Stimulated activated CD4-positive, alpha-beta T cell treated with anti-CD3 and anti-CD28 coated beads, Interleukin-15, amount 100 ng/mL, for 24 hours (primary cell): ENCODE results near the gene IL18.
"Not testable (repeated sequence)": the region's sequence is repeated elsewhere in the genome, so short reads cannot be mapped to it uniquely, and the experiment has no call there.

Experiments used
- DNase-seq: peaks from one replicate; pipeline ENCODE4 v3.0.0-alpha.2; 2020

The IL18 gene

DNA sequence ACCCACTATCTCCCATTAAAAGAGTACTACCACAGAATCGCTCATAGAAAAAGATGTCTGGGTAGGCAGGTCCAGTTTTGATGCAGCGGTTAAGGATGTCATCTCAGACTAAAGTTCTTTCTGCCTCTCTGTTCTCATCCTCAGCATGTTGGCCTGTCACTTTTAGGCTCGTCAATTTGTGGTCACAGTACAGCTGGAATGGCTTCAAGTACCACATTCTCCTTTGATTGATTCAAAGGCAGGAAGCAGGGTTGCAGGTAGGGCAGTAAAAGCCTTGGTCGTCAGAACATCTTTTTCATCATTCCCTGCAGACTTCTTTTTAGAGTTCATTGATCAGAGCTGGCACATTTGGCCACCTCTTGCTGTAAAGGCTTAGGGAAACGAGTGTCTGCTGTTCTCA lies 48.5 kb downstream of the IL18 start:
- no peak for DNase-seq

DNA sequence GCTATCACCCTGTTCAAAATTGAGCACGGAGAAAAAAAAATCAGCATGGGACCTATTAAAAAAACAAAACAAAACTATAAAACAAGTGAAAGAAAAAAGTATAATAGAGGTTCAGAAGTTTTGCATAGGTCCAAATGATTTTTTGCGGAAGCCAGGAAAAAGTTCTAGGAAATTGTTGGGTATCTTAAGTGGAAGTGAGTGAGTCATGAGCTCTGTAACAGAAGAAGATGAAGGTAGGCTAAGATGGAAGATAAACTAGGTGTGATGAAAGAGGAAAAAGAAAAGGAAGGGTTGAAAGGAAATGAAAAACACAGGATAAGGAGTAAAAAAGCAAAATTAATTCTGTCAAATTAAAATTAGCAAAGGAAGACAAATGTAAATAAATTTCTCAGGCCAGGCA lies 49.4 kb downstream of the IL18 start:
- DNase-seq, result no peak

DNA sequence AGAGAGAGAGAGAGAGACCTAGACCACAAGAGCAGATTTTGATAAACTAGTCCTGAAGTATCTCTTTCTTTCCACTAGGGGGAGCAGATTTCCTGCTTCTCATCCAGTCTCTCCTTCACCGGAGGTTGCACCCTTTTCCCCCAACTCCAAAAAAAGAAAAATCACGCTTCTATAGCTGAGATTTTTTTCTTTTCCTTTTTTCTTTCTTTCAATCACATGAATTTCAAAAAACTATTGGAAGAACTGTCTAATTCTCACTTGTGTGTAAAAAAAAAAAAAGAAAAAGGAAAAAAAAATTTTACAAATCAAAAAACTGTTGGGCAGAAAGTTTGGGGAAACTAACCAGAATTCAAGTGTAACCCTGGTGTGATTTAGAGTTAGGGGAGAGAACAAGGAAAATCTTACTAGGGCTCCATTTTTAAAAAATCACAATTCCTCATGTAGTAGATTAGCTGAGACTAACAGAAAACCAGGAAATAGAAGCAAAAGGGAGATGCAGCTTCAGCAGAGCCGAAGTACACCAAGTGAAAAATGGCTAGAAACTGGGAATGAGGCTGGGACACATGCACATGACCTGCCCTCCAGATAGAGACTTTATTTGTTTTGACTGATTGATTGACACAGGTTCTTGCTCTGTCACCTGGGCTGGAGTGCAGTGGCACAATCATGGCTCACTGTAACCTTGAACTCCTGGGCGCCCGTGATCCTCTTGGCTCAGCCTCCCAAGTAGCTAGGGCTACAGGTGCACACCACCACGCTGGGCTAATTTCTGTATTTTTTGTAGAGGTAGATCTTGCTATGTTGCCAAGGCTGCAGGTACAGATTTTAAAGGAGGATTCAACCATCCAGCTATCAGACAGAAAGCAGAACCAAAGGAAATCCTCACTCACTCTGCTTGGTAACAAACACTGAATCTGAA lies 50.1 kb downstream of the IL18 start:
- DNase-seq, result no peak

DNA sequence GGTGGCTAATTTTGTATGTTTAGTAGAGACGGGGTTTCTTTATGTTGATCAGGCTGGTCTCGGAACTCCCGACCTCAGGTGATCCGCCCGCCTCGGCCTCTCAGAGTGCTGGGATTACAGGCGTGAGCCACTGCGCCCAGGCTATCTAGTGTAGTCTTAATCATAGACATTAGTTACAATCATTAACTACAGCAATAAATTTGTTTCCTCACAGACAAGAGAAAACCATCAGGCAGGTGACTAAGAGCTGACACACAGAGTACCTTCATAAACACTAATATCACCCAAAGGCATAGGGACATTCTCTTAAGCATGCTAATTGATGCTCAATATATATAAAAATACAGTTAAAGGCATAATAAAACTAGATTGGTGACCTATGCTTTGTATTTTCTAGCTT lies 57.8 kb downstream of the IL18 start:
- no peak for DNase-seq

DNA sequence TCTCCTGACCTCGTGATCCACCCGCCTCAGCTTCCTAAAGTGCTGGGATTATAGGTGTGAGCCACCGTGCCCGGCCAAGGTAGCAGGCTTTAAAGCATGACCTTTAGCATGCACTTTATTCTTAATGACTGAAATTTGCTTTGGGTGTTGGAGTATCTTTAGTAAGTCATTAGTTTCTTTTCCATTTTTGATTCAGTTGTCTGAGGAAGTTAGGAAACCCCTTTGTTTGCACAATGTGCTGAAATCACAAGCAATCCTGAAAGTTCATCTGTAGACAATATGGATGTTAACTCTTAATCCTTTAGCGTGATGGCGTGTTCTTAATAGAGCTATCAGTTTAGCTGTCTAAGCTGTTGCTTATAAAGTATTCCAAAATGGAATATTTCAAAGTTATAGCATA lies 60.4 kb downstream of the IL18 start:
- DNase-seq, result no peak

DNA sequence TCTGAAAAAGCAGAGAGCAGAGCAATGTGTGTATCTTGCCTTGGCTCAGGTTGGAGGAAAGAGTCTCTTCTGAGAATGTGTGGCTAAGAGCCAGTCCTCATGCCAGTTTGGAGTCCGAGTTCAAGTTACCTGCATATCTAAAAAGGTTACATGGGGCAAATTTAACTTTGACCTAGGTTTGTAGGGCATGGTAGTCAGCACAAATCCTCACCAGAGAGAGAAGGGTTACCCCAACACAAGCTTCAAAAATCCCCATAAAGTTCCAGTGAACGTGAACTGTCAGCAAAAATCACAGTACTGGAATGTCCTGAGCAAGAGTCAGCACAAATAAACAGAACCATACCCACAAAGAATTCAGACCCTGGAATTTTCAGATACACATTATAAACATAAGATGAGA lies 63.4 kb downstream of the IL18 start:
- DNase-seq, result no peak

DNA sequence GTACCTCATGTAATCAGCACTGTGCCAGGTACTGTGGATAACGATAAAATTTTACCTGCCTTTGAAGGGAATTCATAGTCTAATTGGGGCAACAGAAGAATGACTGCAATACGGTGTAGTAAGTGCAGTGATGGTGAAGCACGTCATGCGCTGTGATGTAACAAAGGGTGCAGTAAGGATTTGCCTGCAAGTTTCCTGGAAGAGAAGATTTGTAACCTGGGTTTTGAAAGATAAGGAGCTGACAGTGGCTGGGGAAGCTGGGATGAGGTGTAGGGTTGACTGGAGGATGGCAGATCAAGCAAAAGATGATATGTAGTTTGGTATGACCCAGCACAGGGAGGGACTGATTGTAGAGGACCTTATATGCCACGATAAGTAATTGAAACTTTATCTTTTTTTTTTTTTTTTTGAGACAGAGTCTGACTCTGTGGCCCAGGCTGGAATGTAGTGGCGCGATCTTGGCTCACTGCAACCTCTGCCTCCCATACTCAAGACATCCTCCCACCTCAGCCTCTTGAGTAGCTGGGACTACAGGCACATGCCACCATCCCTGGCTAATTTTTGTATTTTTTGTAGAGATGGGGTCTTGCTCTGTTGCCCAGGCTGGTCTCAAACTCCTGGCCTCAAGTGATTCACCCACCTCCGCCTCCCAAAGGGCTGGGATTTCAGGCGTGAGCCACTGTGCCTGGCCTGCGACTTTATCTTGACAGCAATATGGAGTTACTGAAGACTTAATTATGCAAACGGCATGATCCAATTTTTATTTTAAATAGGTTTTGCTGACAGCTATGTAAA lies 66.0 kb downstream of the IL18 start:
- no peak for DNase-seq

DNA sequence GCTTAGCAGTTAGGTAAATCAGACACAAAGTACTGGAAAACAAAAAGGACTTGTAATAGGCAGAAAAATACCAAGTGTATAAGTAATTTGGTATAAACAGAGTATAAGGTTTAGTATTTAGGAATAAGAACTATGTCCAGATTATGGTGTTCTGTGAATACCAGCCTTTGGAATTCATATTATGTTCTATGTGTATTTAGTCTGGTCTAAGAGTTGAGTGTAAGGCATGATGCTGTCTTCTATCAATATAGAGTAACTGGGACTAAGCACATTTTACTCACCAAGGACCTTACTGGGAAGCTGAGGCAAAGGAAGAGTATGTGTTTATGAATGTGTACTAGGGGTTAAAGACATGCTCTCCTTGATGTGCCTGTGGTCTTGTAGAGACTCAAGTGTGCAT lies 67.7 kb downstream of the IL18 start:
- no peak for DNase-seq

DNA sequence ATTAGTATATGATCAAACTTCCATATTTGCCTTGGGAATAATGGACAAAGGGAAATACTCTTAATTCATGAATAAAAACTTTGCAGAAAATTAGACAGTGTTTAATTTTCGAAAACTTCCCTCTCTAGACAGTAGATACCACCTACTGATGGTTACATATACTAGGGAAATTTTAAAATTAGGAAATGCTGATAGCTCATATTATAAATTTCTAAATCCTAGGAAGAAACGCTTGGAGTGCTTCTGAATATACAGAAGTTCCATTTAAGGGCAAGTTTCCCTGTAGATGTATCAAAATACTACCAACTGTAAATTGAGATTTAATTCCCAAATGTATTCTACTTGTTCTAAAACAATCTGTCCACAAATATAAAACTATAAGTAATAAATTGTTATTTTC lies 68.6 kb downstream of the IL18 start:
- not testable (repeated sequence) for DNase-seq
